Heart left ventricle (tissue), 13 donors: ENCODE measurements around the gene ETS2.

Experiments
- POLR2A ChIP-seq, 2 donors: fragments of 450-650 bp; IDR thresholded peaks; one replicate each; pipeline ENCODE4 v1.6.1; 2017; ENCODE audit warnings: antibody characterized with exemption in 2 of 2, mild to moderate bottlenecking in 2 of 2, moderate library complexity in 2 of 2
- TF ChIP-seq, protein P1 (sequence below), 12 donors: fragments of 200-600 bp; sonication (generic) in 4 of 12; IDR thresholded peaks; one replicate each; pipeline versions ENCODE4 v1.5.0 to v1.8.0; 2018 to 2022; ENCODE audit warnings: antibody characterized with exemption in 12 of 12, mild to moderate bottlenecking in 5 of 12
- donor health status: ischemic (EF 13 %, LVEDD 7.1; RV severe dilation, severe dysfunction).
- donor health status: DM: no; HTN: yes; CAD: no.
- donor health status: DM: no; HTN: no; CAD: no.
- donor health status: ischemic (EF 25% LVEDD 6.9; RV normal size, moderate dysfunction).
- donor health status: ischemic (EF 25% LVEDD 5.7; RV mildly dilated, moderate dysfunction).
- donor health status: ischemic (EF 35%, LVEDD 5.7; RV mildly dilated, moderate dysfunction).
- donor health status: nonischemic (EF 11% LVEDD 7.7; RV severe dilation, severe dysfunction).
- donor health status: DM: yes; HTN: yes; CAD: no.
- donor health status: PGD.
- donor health status: ischemic (EF 29% LVEDD 5.4; RV normal size, mild dysfunction).
- donor health status: nonischemic (EF 23%, LVEDD 6.1; RV moderate dilation, normal function).

- TF ChIP-seq, protein P1, sequence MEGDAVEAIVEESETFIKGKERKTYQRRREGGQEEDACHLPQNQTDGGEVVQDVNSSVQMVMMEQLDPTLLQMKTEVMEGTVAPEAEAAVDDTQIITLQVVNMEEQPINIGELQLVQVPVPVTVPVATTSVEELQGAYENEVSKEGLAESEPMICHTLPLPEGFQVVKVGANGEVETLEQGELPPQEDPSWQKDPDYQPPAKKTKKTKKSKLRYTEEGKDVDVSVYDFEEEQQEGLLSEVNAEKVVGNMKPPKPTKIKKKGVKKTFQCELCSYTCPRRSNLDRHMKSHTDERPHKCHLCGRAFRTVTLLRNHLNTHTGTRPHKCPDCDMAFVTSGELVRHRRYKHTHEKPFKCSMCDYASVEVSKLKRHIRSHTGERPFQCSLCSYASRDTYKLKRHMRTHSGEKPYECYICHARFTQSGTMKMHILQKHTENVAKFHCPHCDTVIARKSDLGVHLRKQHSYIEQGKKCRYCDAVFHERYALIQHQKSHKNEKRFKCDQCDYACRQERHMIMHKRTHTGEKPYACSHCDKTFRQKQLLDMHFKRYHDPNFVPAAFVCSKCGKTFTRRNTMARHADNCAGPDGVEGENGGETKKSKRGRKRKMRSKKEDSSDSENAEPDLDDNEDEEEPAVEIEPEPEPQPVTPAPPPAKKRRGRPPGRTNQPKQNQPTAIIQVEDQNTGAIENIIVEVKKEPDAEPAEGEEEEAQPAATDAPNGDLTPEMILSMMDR (IDR thresholded peaks at IDR 0.05), result no peak
- no peak for TF ChIP-seq POLR2A (IDR thresholded peaks at IDR 0.05)
Measured at GRCh38 chr21:38774152-38774551, 31.6 kb upstream of the ETS2 start.
